ENCODE results near the gene FUT8.

FUT8 gene

DNA sequence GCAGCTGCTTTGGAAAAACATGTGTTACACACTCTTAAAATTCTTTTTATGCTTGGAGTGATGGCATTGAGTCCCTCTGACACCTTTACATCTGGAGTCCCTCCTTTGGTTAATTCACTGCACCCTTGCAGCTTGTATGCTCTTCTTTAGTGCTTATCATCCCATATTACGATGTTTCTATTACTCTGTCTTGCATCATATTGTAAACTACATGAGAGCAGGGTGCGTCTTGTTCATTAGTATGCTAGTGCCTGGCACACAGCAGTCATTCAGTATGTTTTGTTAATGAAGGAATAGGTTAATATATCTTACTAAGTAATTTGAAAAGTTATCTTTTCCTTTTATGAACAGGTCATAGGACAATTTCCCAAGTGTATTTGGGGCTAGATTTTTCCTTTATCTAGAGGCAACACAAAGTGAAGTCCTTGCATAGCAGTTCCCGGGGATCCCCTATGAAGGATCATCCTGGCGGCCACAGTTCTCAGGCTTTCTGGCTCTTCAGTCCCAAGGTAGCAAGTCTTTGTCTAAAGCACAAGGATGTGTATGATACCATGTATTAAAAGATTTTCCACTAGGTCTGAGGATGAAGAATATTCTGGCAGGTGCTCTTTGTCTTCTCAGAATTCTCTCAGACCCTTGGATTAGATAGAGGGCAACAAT is 363.8 kb downstream of the FUT8 start:
- Histone ChIP-seq H3K9me3 (replicated peaks in 1 of 2; ENCODE audit: control insufficient read depth in 2 of 2, insufficient read depth in 1 of 2, low read depth in 1 of 2, low read length in 2 of 2) (no peaks in the 10 kb centered on the region), H3K4me3 (ENCODE audit: low read length in 2 of 2) (no peak overlapping the region), H2BK120ac (ENCODE audit: low read depth, low read length) (no peak overlapping the region), H2BK15ac (ENCODE audit: low read length) (no peak overlapping the region), H3K18ac (ENCODE audit: low read length) (no peak overlapping the region), H3K27ac (replicated peaks; ENCODE audit: low read length) (no peak overlapping the region), H3K14ac (ENCODE audit: low read length) (no peak overlapping the region), H3K4me1 (ENCODE audit: control insufficient read depth in 2 of 2, insufficient read depth in 1 of 2, low read depth in 1 of 2, low read length in 2 of 2) (peaks cover 0 to 3% of the 10 kb centered on the region in 2 donors), H3K36me3 (replicated peaks in 1 of 2; ENCODE audit: control insufficient read depth in 2 of 2, insufficient read depth in 2 of 2, low read length in 2 of 2) (no peaks in the 10 kb centered on the region), H3K27me3 (ENCODE audit: control insufficient read depth in 3 of 3, insufficient read depth in 3 of 3, low read depth in 1 of 3, low read length in 3 of 3) (peaks cover 0 to 10% (median 0%) of the 10 kb centered on the region in 3 experiments), H4K91ac (ENCODE audit: low read depth, low read length, poor library complexity) (no peak overlapping the region), H4K8ac (ENCODE audit: low read depth, low read length) (no peak overlapping the region), H3K9ac (ENCODE audit: low read depth, low read length, poor library complexity) (no peak overlapping the region), H3K4ac (ENCODE audit: low read length) (no peak overlapping the region), H3K79me1 (ENCODE audit: low read depth, low read length) (no peaks in the 10 kb centered on the region), H3K23ac (ENCODE audit: low read depth, low read length, poor library complexity) (no peak overlapping the region), H2BK12ac (ENCODE audit: low read length) (no peak overlapping the region), H2AK5ac (ENCODE audit: low read depth, low read length) (no peak overlapping the region), H2AFZ (ENCODE audit: low read length) (no peak overlapping the region), H3K4me2 (ENCODE audit: insufficient read depth, low read length, poor library complexity, severe bottlenecking) (no peak overlapping the region), H2BK5ac (ENCODE audit: low read length) (no peak overlapping the region)
- no peak for DNase-seq (ENCODE audit: low spot score)
- no CpG with 5 or more reads among the region's 4 CpGs for WGBS, 2 donors (ENCODE audit: extremely low coverage in 2 of 2, insufficient read length in 2 of 2, insufficient replicate concordance in 1 of 2)

DNA sequence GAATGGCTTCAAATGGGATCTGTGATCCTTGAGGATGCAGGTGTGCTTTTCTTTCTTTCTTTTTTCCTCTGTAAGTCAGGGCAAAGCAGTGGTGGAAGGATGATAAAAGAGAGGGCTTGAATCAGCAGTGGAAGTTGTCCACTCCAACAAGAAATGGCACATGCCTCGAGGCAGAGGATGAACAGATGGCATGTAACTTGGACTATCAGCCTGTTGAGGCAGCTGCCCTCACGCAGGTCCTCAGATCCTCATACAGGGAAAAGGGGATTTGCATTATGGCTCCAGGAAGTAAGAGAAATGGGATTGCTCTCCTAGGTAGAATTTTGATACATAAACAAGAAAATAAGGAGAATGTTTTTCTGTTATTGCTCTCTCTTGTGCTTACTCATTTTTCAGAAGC is 368.0 kb downstream of the FUT8 start:
- no peak overlapping the region for H3K23ac ChIP-seq (ENCODE audit: low read depth, low read length, poor library complexity)
- WGBS, 2 donors (ENCODE audit: extremely low coverage in 2 of 2, insufficient read length in 2 of 2, insufficient replicate concordance in 1 of 2), result no CpG with 5 or more reads among the region's 2 CpGs
- H2AK5ac ChIP-seq (ENCODE audit: low read depth, low read length), result no peak overlapping the region
- no peak overlapping the region for H3K18ac ChIP-seq (ENCODE audit: low read length)
- no peak overlapping the region for H4K91ac ChIP-seq (ENCODE audit: low read depth, low read length, poor library complexity)
- no peaks in the 10 kb centered on the region for H3K9me3 ChIP-seq (replicated peaks in 1 of 2; ENCODE audit: control insufficient read depth in 2 of 2, insufficient read depth in 1 of 2, low read depth in 1 of 2, low read length in 2 of 2)
- H3K27ac ChIP-seq (replicated peaks; ENCODE audit: low read length), result no peak overlapping the region
- H2BK5ac ChIP-seq (ENCODE audit: low read length), result no peak overlapping the region
- H3K4me2 ChIP-seq (ENCODE audit: insufficient read depth, low read length, poor library complexity, severe bottlenecking), result no peak overlapping the region
- H3K36me3 ChIP-seq (replicated peaks in 1 of 2; ENCODE audit: control insufficient read depth in 2 of 2, insufficient read depth in 2 of 2, low read length in 2 of 2), result no peaks in the 10 kb centered on the region
- no peak for DNase-seq (ENCODE audit: low spot score)
- H3K79me1 ChIP-seq (ENCODE audit: low read depth, low read length), result no peaks in the 10 kb centered on the region
- H3K4ac ChIP-seq (ENCODE audit: low read length), result no peak overlapping the region
- no peak overlapping the region for H2AFZ ChIP-seq (ENCODE audit: low read length)
- no peak overlapping the region for H2BK12ac ChIP-seq (ENCODE audit: low read length)
- H2BK15ac ChIP-seq (ENCODE audit: low read length), result no peak overlapping the region
- peaks cover 0 to 4% (median 0%) of the 10 kb centered on the region in 3 experiments for H3K27me3 ChIP-seq (ENCODE audit: control insufficient read depth in 3 of 3, insufficient read depth in 3 of 3, low read depth in 1 of 3, low read length in 3 of 3)
- no peak overlapping the region for H3K9ac ChIP-seq (ENCODE audit: low read depth, low read length, poor library complexity)
- H3K14ac ChIP-seq (ENCODE audit: low read length), result no peak overlapping the region
- H3K4me3 ChIP-seq (ENCODE audit: low read length in 2 of 2), result no peak overlapping the region
- H3K4me1 ChIP-seq (ENCODE audit: control insufficient read depth in 2 of 2, insufficient read depth in 1 of 2, low read depth in 1 of 2, low read length in 2 of 2), result peaks cover 0 to 3% of the 10 kb centered on the region in 2 donors
- no peak overlapping the region for H2BK120ac ChIP-seq (ENCODE audit: low read depth, low read length)
- no peak overlapping the region for H4K8ac ChIP-seq (ENCODE audit: low read depth, low read length)

DNA sequence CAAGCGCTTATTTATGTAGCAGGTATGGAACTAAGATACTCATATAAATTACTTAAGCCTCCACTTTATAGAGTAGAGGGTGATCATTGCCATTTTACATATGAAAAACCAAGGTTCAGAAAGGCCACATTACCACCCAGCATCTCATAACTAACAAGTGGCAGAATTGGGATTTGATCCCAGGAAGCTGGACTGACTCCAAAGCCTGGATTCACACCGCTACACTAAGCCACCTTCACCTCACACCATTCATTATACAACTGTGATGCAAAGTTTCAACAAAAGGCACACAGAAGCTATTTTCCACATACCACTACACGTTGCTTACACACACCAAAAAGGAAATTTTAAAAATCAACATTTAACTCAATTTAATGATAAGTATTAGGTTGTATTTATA is 370.6 kb downstream of the FUT8 start:
- no peak for DNase-seq (ENCODE audit: low spot score)
- H2AK5ac ChIP-seq (ENCODE audit: low read depth, low read length), result no peak overlapping the region
- H3K36me3 ChIP-seq (replicated peaks in 1 of 2; ENCODE audit: control insufficient read depth in 2 of 2, insufficient read depth in 2 of 2, low read length in 2 of 2), result no peaks in the 10 kb centered on the region
- peaks cover 0 to 3% of the 10 kb centered on the region in 2 donors for H3K4me1 ChIP-seq (ENCODE audit: control insufficient read depth in 2 of 2, insufficient read depth in 1 of 2, low read depth in 1 of 2, low read length in 2 of 2)
- H3K9me3 ChIP-seq (replicated peaks in 1 of 2; ENCODE audit: control insufficient read depth in 2 of 2, insufficient read depth in 1 of 2, low read depth in 1 of 2, low read length in 2 of 2), result peaks cover 0 to 2% of the 10 kb centered on the region in 2 donors
- H3K23ac ChIP-seq (ENCODE audit: low read depth, low read length, poor library complexity), result no peak overlapping the region
- no peak overlapping the region for H2BK12ac ChIP-seq (ENCODE audit: low read length)
- H3K27me3 ChIP-seq (ENCODE audit: control insufficient read depth in 3 of 3, insufficient read depth in 3 of 3, low read depth in 1 of 3, low read length in 3 of 3), result no peaks in the 10 kb centered on the region
- H4K8ac ChIP-seq (ENCODE audit: low read depth, low read length), result no peak overlapping the region
- H3K4me2 ChIP-seq (ENCODE audit: insufficient read depth, low read length, poor library complexity, severe bottlenecking), result no peak overlapping the region
- no peak overlapping the region for H2BK5ac ChIP-seq (ENCODE audit: low read length)
- no peak overlapping the region for H2BK120ac ChIP-seq (ENCODE audit: low read depth, low read length)
- no peak overlapping the region for H2BK15ac ChIP-seq (ENCODE audit: low read length)
- no peak overlapping the region for H4K91ac ChIP-seq (ENCODE audit: low read depth, low read length, poor library complexity)
- H3K9ac ChIP-seq (ENCODE audit: low read depth, low read length, poor library complexity), result no peak overlapping the region
- no peaks in the 10 kb centered on the region for H3K79me1 ChIP-seq (ENCODE audit: low read depth, low read length)
- H3K18ac ChIP-seq (ENCODE audit: low read length), result no peak overlapping the region
- no peak overlapping the region for H2AFZ ChIP-seq (ENCODE audit: low read length)
- no peak overlapping the region for H3K4ac ChIP-seq (ENCODE audit: low read length)
- H3K14ac ChIP-seq (ENCODE audit: low read length), result no peak overlapping the region
- WGBS, 2 donors (ENCODE audit: extremely low coverage in 2 of 2, insufficient read length in 2 of 2, insufficient replicate concordance in 1 of 2), result no CpG with 5 or more reads among the region's 3 CpGs
- H3K4me3 ChIP-seq (ENCODE audit: low read length in 2 of 2), result no peak overlapping the region
- no peak overlapping the region for H3K27ac ChIP-seq (replicated peaks; ENCODE audit: low read length)

DNA sequence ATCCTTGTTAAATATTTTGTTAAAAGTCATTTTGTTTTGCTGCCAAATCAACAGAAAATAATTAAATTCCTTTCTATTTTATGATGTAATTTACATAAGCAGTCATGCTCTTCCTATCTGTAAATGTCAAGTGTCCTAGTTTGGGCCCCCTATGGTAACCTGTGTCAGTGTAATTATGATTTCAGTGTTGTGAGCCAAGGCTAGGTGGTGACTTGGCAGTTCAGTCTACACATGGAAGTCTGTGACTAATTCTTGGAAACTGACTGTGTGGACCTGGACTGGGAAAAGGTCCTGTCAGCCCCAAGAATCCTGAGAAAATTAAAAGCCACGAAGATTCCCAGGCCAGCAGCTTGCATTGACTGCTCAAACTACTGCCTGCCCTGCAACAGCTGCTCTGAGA is 371.0 kb downstream of the FUT8 start:
- Histone ChIP-seq H2AK5ac (ENCODE audit: low read depth, low read length) (no peak overlapping the region), H2AFZ (ENCODE audit: low read length) (no peak overlapping the region), H4K91ac (ENCODE audit: low read depth, low read length, poor library complexity) (no peak overlapping the region), H3K27ac (replicated peaks; ENCODE audit: low read length) (no peak overlapping the region), H3K9me3 (replicated peaks in 1 of 2; ENCODE audit: control insufficient read depth in 2 of 2, insufficient read depth in 1 of 2, low read depth in 1 of 2, low read length in 2 of 2) (peaks cover 0 to 2% of the 10 kb centered on the region in 2 donors), H2BK5ac (ENCODE audit: low read length) (no peak overlapping the region), H3K18ac (ENCODE audit: low read length) (no peak overlapping the region), H3K4me1 (ENCODE audit: control insufficient read depth in 2 of 2, insufficient read depth in 1 of 2, low read depth in 1 of 2, low read length in 2 of 2) (peaks cover 0 to 3% of the 10 kb centered on the region in 2 donors), H3K79me1 (ENCODE audit: low read depth, low read length) (no peaks in the 10 kb centered on the region), H3K23ac (ENCODE audit: low read depth, low read length, poor library complexity) (no peak overlapping the region), H3K4me3 (ENCODE audit: low read length in 2 of 2) (no peak overlapping the region), H3K4me2 (ENCODE audit: insufficient read depth, low read length, poor library complexity, severe bottlenecking) (no peak overlapping the region), H2BK120ac (ENCODE audit: low read depth, low read length) (no peak overlapping the region), H3K27me3 (ENCODE audit: control insufficient read depth in 3 of 3, insufficient read depth in 3 of 3, low read depth in 1 of 3, low read length in 3 of 3) (no peaks in the 10 kb centered on the region), H3K14ac (ENCODE audit: low read length) (no peak overlapping the region), H3K9ac (ENCODE audit: low read depth, low read length, poor library complexity) (no peak overlapping the region), H2BK12ac (ENCODE audit: low read length) (no peak overlapping the region), H4K8ac (ENCODE audit: low read depth, low read length) (no peak overlapping the region), H3K4ac (ENCODE audit: low read length) (no peak overlapping the region), H2BK15ac (ENCODE audit: low read length) (no peak overlapping the region), H3K36me3 (replicated peaks in 1 of 2; ENCODE audit: control insufficient read depth in 2 of 2, insufficient read depth in 2 of 2, low read length in 2 of 2) (no peaks in the 10 kb centered on the region)
- WGBS, 2 donors (ENCODE audit: extremely low coverage in 2 of 2, insufficient read length in 2 of 2, insufficient replicate concordance in 1 of 2), result no CpG with 5 or more reads among the region's 1 CpG
- no peak for DNase-seq (ENCODE audit: low spot score)

All from neuronal stem cell (in vitro differentiated cells).